Measurements from ENCODE around the gene KIRREL1.

DNA sequence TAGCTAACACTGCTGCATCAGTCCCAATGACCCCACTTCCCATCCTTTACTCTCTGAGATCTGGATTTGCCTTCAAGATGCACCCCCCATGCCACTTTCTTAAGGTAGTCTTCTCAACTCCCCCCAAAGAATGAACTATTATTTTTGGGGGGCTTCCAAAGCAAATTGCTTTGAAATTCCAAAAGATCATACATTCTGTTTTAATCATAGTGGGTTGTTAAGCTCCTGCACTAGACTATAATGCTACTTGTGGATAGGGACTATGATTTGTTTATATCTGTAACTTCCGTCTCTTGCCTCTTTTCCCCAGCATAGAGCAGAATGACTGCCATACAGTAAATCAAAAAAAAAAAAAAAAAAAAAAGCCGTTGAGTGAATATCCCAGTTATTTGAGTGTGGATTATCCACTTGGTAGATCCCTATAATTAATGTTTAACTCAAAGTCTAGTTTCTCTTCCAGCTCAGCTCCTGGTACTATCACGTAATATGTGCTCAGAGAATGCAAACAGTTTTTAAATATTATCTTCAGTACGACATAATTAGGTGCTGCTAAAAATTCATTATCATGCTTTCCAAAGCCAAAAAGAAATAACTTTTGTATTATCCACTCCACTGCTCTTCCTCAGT lies 26.9 kb downstream of the KIRREL1 start:
- TF ChIP-seq, protein P1, sequence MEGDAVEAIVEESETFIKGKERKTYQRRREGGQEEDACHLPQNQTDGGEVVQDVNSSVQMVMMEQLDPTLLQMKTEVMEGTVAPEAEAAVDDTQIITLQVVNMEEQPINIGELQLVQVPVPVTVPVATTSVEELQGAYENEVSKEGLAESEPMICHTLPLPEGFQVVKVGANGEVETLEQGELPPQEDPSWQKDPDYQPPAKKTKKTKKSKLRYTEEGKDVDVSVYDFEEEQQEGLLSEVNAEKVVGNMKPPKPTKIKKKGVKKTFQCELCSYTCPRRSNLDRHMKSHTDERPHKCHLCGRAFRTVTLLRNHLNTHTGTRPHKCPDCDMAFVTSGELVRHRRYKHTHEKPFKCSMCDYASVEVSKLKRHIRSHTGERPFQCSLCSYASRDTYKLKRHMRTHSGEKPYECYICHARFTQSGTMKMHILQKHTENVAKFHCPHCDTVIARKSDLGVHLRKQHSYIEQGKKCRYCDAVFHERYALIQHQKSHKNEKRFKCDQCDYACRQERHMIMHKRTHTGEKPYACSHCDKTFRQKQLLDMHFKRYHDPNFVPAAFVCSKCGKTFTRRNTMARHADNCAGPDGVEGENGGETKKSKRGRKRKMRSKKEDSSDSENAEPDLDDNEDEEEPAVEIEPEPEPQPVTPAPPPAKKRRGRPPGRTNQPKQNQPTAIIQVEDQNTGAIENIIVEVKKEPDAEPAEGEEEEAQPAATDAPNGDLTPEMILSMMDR (optimal IDR thresholded peaks at IDR 0.05 in 1 of 3, IDR thresholded peaks at IDR 0.05 in 1 of 3, conservative IDR thresholded peaks at IDR 0.05 in 1 of 3; ENCODE audit: extremely low read depth in 1 of 3, insufficient read depth in 2 of 3, low read length in 3 of 3): no peak
- TF ChIP-seq EZH2 (IDR thresholded peaks at IDR 0.05; ENCODE audit: low read length): no peak

All from keratinocyte (primary cell).